Mesendoderm (in vitro differentiated cells): ENCODE results near the gene RRAS2.

ENCODE experiments used
- DNase-seq: peaks from one replicate; pipeline ENCODE4 v3.0.0; 2013
- H2AK5ac ChIP-seq: 2 replicates; pipeline ENCODE4 v1.6.1; 2013; ENCODE audit warnings: low read length, inconsistent platforms
- H2BK120ac ChIP-seq: 2 replicates; pipeline ENCODE4 v1.6.1; 2013; ENCODE audit warnings: low read depth, mild to moderate bottlenecking, low read length, moderate library complexity, mixed read lengths
- H2BK15ac ChIP-seq: replicated peaks from 2 replicates; pipeline ENCODE4 v1.6.1; 2013; ENCODE audit warnings: low read depth, mild to moderate bottlenecking, moderate library complexity
- H2BK5ac ChIP-seq: 2 replicates; pipeline ENCODE4 v1.6.1; 2013; ENCODE audit warnings: low read length, inconsistent platforms
- H3K18ac ChIP-seq: 2 replicates; pipeline ENCODE4 v1.6.1; 2013; ENCODE audit warnings: mild to moderate bottlenecking, low read length, mixed read lengths
- H3K23ac ChIP-seq: one replicate; pipeline ENCODE4 v1.6.1; 2013; ENCODE audit warnings: low read length
- H3K27ac ChIP-seq: 2 replicates; pipeline ENCODE4 v1.5.1; 2013; ENCODE audit warnings: low read depth, mild to moderate bottlenecking, inconsistent platforms, low read length, moderate library complexity
- H3K27me3 ChIP-seq: 2 replicates; pipeline ENCODE4 v1.6.1; 2013; ENCODE audit warnings: low read length, control low read depth, mild to moderate bottlenecking, inconsistent platforms; ENCODE audit not compliant: insufficient read depth, poor library complexity
- H3K36me3 ChIP-seq: 2 replicates; pipeline ENCODE4 v1.6.1; 2013; ENCODE audit warnings: low read length, inconsistent platforms; ENCODE audit not compliant: control insufficient read depth, insufficient read depth
- H3K4ac ChIP-seq: one replicate; pipeline ENCODE4 v1.6.1; 2013; ENCODE audit warnings: low read depth, mild to moderate bottlenecking, low read length, moderate library complexity
- H3K4me1 ChIP-seq: 2 replicates; pipeline ENCODE4 v1.6.1; 2013; ENCODE audit warnings: low read depth, low read length, inconsistent platforms; ENCODE audit not compliant: control insufficient read depth
- H3K4me2 ChIP-seq: 2 replicates; pipeline ENCODE4 v1.6.1; 2013; ENCODE audit warnings: low read length
- H3K4me3 ChIP-seq: 2 replicates; pipeline ENCODE4 v1.5.1; 2013; ENCODE audit warnings: mild to moderate bottlenecking, low read length
- H3K56ac ChIP-seq: one replicate; pipeline ENCODE4 v1.6.1; 2013; ENCODE audit warnings: low read length
- H3K79me1 ChIP-seq: 2 replicates; pipeline ENCODE4 v1.6.1; 2013; ENCODE audit warnings: low read length, inconsistent platforms
- H3K79me2 ChIP-seq: 2 replicates; pipeline ENCODE4 v1.6.1; 2013; ENCODE audit warnings: mild to moderate bottlenecking, low read length; ENCODE audit not compliant: control insufficient read depth, insufficient read depth
- H3K9ac ChIP-seq: 2 replicates; pipeline ENCODE4 v1.6.1; 2013; ENCODE audit warnings: low read length, inconsistent platforms
- H4K5ac ChIP-seq: one replicate; pipeline ENCODE4 v1.6.1; 2013; ENCODE audit warnings: low read length
- H4K8ac ChIP-seq: one replicate; pipeline ENCODE4 v1.6.1; 2013; ENCODE audit warnings: low read depth, mild to moderate bottlenecking, control low read depth, low read length, moderate library complexity
- WGBS: extraction: QIAGEN DNeasy Blood & Tissue Kit; methylation state at CpG from one replicate; pipeline ENCODE4 v1.1.7; 2013; ENCODE audit warnings: low lambda C conversion rate, missing lambda C conversion rate; ENCODE audit not compliant: insufficient coverage; ENCODE audit errors: extremely low coverage; 5-methylcytosine and 5-hydroxymethylcytosine counted together

Gene RRAS2

DNA sequence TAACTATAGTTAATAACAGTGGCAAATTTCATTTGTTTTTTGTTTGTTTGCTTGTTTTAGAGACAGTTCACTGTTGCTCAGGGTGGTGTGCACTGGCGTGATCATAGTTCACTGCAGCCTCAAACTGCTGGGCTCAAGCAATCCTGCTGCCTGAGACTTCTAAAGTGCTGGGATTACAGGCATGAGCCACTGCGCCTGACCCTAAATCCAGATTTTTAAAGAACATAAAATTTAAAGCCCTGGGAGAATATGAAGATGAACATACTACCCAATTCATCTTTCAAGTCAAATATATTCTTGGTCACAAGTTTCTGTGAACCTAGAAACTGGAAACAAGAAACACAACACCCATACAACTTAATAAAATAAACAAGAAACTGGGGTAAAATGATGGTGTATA lies 28.1 kb downstream of the RRAS2 start:
- no peak overlapping the region for H3K18ac ChIP-seq
- no peak overlapping the region for H2BK5ac ChIP-seq
- no peak overlapping the region for H3K9ac ChIP-seq
- no peaks in the 10 kb centered on the region for H3K36me3 ChIP-seq
- peaks cover 3% of the 10 kb centered on the region for H3K4me1 ChIP-seq
- no peak overlapping the region for H2BK15ac ChIP-seq
- H3K4ac ChIP-seq, result no peak overlapping the region
- H3K27ac ChIP-seq, result no peak overlapping the region
- peaks cover 1% of the 10 kb centered on the region for H3K79me1 ChIP-seq
- H3K4me3 ChIP-seq, result no peak overlapping the region
- no peak overlapping the region for H2BK120ac ChIP-seq
- WGBS, result no CpG with 5 or more reads among the region's 2 CpGs
- no peak overlapping the region for H4K5ac ChIP-seq
- H3K23ac ChIP-seq, result no peak overlapping the region
- H3K56ac ChIP-seq, result no peak overlapping the region
- no peaks in the 10 kb centered on the region for H3K27me3 ChIP-seq
- H2AK5ac ChIP-seq, result no peak overlapping the region
- H4K8ac ChIP-seq, result no peak overlapping the region
- no peak overlapping the region for H3K4me2 ChIP-seq
- no peak for DNase-seq
- peaks cover 62% of the 10 kb centered on the region for H3K79me2 ChIP-seq

DNA sequence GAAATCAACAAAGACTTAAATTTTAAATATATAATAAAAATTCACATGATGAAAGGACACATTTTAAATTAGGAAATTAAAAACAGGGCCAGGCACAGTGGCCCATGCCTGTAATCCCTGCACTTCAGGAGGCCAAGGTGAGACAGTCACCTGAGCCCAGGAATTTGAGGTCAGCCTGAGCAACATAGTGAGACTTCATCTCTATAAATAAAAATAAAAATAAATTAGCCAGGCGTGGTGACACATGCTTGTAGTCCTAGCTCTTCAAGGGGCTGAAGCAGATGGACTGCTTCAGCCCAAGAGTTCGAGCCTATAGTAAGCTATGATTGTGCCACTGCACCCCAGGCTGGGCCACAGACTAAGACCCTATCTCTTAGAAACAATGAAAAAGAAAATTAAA lies 29.3 kb downstream of the RRAS2 start:
- Histone ChIP-seq H3K4ac (no peak overlapping the region), H2BK120ac (no peak overlapping the region), H3K79me1 (no peaks in the 10 kb centered on the region), H3K23ac (no peak overlapping the region), H4K8ac (no peak overlapping the region), H3K4me1 (no peaks in the 10 kb centered on the region), H3K27ac (no peak overlapping the region), H2BK5ac (no peak overlapping the region), H3K18ac (no peak overlapping the region), H3K4me2 (no peak overlapping the region), H4K5ac (no peak overlapping the region), H3K36me3 (no peaks in the 10 kb centered on the region), H2BK15ac (no peak overlapping the region), H3K56ac (no peak overlapping the region), H2AK5ac (no peak overlapping the region), H3K4me3 (no peak overlapping the region), H3K9ac (no peak overlapping the region), H3K79me2 (peaks cover 59% of the 10 kb centered on the region), H3K27me3 (no peaks in the 10 kb centered on the region)
- DNase-seq, result no peak
- WGBS, result no CpG with 5 or more reads among the region's 2 CpGs

DNA sequence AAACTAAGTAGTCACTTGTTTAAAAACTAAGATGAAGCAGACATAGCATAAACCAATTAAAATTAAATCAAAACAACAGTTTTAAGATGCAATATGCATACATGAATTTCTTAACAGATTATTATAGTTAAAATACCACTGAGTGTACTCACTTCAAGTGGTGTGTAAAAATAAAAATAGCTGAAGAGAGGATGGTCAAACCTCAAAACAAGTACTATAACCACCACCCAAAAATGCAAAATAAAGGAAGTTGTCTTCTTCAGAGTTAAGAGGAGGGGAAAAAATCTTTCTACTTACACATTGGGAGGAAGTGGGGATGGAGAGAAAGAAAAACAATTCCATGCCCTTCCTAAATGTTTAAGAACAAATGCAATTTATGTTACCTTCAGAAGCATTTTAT lies 31.9 kb downstream of the RRAS2 start:
- H3K4me3 ChIP-seq, result no peak overlapping the region
- peaks cover 56% of the 10 kb centered on the region for H3K79me2 ChIP-seq
- no peak overlapping the region for H2BK120ac ChIP-seq
- no peak overlapping the region for H3K4me2 ChIP-seq
- no peak overlapping the region for H3K56ac ChIP-seq
- H2AK5ac ChIP-seq, result no peak overlapping the region
- no peak overlapping the region for H3K4ac ChIP-seq
- no peak overlapping the region for H3K23ac ChIP-seq
- H4K8ac ChIP-seq, result no peak overlapping the region
- H2BK15ac ChIP-seq, result no peak overlapping the region
- no peaks in the 10 kb centered on the region for H3K27me3 ChIP-seq
- no peaks in the 10 kb centered on the region for H3K79me1 ChIP-seq
- H3K9ac ChIP-seq, result no peak overlapping the region
- no peak overlapping the region for H3K27ac ChIP-seq
- H3K18ac ChIP-seq, result no peak overlapping the region
- no peak for DNase-seq
- no peaks in the 10 kb centered on the region for H3K36me3 ChIP-seq
- no peaks in the 10 kb centered on the region for H3K4me1 ChIP-seq
- no peak overlapping the region for H4K5ac ChIP-seq
- no peak overlapping the region for H2BK5ac ChIP-seq

DNA sequence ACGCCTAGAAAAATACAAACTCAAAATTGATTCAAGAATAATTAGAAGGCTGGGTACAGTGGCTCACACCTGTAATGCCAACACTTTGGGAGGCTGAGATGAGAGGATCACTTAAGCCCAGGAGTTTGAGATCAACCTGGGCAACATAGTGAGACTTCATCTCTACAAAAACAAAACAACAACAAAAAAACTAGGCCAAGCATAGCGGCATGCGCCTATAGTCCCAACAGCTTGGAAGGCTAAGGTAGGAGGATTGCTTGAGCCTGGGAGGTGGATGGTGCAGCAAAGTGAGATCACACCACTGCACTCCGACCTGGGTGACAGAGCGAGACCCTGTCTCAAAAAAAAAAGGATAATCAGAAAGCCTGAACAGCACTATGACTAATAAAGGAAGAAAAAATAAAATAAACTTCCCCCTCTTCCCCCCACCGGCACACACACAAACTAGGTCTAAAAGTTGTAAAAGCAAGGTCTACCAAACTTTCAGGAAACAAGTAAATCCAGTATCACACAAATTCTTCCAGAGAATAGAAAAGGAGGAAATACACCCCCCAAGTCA lies 35.8 kb downstream of the RRAS2 start:
- no peak for DNase-seq
- no peak overlapping the region for H3K4me2 ChIP-seq
- no peak overlapping the region for H2BK15ac ChIP-seq
- H3K4me1 ChIP-seq, result peaks cover 1% of the 10 kb centered on the region
- H3K27me3 ChIP-seq, result no peaks in the 10 kb centered on the region
- H2BK5ac ChIP-seq, result no peak overlapping the region
- peak overlapping the region; percentile 35 for H3K56ac ChIP-seq
- H3K4ac ChIP-seq, result no peak overlapping the region
- H3K4me3 ChIP-seq, result no peak overlapping the region
- no peak overlapping the region for H2BK120ac ChIP-seq
- H4K8ac ChIP-seq, result no peak overlapping the region
- no peak overlapping the region for H3K9ac ChIP-seq
- no peak overlapping the region for H2AK5ac ChIP-seq
- WGBS, result no CpG with 5 or more reads among the region's 6 CpGs
- no peak overlapping the region for H4K5ac ChIP-seq
- peaks cover 3% of the 10 kb centered on the region for H3K79me1 ChIP-seq
- H3K18ac ChIP-seq, result no peak overlapping the region
- H3K23ac ChIP-seq, result no peak overlapping the region
- H3K27ac ChIP-seq, result no peak overlapping the region
- no peaks in the 10 kb centered on the region for H3K36me3 ChIP-seq
- H3K79me2 ChIP-seq, result peaks cover 55% of the 10 kb centered on the region

DNA sequence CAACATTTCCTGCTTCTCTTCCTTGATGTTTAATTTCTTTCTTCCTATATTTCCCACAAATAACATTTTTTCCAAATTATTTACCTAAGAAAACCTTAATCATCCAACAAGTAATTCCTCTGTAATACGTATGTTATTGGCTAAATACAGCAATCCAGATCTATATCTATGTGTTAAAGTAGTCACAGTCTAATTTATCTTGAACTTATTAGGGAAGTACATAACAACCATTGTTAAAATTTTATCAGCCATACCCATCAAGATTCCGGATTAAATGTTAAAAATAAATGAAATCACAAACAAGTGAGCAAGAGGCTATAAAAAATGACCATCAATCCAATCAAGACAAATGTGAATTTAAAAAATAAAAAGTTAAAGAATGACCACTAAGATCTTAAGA lies 36.5 kb downstream of the RRAS2 start:
- WGBS, result 100% methylated on average over 1 of the region's 2 CpGs
- H3K79me1 ChIP-seq, result peaks cover 3% of the 10 kb centered on the region
- no peak overlapping the region for H4K5ac ChIP-seq
- H3K4me2 ChIP-seq, result no peak overlapping the region
- H3K18ac ChIP-seq, result no peak overlapping the region
- no peak overlapping the region for H2AK5ac ChIP-seq
- no peaks in the 10 kb centered on the region for H3K36me3 ChIP-seq
- H3K4ac ChIP-seq, result no peak overlapping the region
- H3K4me1 ChIP-seq, result peaks cover 1% of the 10 kb centered on the region
- no peak overlapping the region for H3K23ac ChIP-seq
- H3K27ac ChIP-seq, result no peak overlapping the region
- H2BK120ac ChIP-seq, result no peak overlapping the region
- H3K27me3 ChIP-seq, result no peaks in the 10 kb centered on the region
- H3K9ac ChIP-seq, result no peak overlapping the region
- H3K4me3 ChIP-seq, result no peak overlapping the region
- DNase-seq, result no peak
- no peak overlapping the region for H2BK15ac ChIP-seq
- peaks cover 59% of the 10 kb centered on the region for H3K79me2 ChIP-seq
- no peak overlapping the region for H4K8ac ChIP-seq
- H3K56ac ChIP-seq, result no peak overlapping the region
- H2BK5ac ChIP-seq, result no peak overlapping the region

DNA sequence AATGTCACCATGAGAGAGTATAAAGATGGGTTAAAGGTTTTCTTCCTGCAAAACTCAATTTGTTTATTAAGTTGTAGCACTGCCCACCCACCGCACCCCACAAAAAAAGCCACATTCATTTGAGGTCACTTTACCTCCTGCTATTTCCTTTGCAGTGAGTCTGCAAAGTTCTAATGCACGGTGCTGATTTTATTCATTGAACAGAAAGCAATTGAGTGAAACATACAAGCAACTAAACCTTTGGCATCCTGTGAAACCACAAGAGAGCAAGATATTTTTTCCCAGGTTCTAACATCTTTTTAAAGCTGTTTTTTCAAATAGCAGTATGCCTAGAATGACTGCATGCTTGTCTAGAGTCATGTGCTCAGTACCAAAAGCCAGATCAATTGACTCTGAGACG lies 39.0 kb downstream of the RRAS2 start:
- Histone ChIP-seq H3K23ac (no peak overlapping the region), H3K18ac (no peak overlapping the region), H4K8ac (no peak overlapping the region), H3K4me3 (no peak overlapping the region), H2BK120ac (no peak overlapping the region), H2BK15ac (no peak overlapping the region), H2BK5ac (no peak overlapping the region), H3K9ac (no peak overlapping the region), H3K27me3 (no peaks in the 10 kb centered on the region), H3K4ac (no peak overlapping the region), H3K36me3 (no peaks in the 10 kb centered on the region), H3K56ac (no peak overlapping the region), H3K4me1 (peaks cover 1% of the 10 kb centered on the region), H4K5ac (no peak overlapping the region), H3K79me1 (peaks cover 5% of the 10 kb centered on the region), H3K4me2 (no peak overlapping the region), H3K79me2 (peaks cover 70% of the 10 kb centered on the region), H3K27ac (no peak overlapping the region), H2AK5ac (no peak overlapping the region)
- no CpG with 5 or more reads among the region's 3 CpGs for WGBS
- no peak for DNase-seq
